HepG2 (cell line): ENCODE results near the gene P4HTM. TPM values are rescaled to one million over a fixed set of nuclear protein-coding genes. Genes with fewer than 3 reads are reported as not detected.
A peak's percentile ranks its signal among the peaks of the same experiment; 100 is the strongest.

ENCODE experiments used
- ARID5B ChIP-seq: IDR thresholded peaks from 2 replicates; pipeline ENCODE4 v1.4.0; 2020; ENCODE audit warnings: mild to moderate bottlenecking, missing genetic modification reagents
- CHD4 ChIP-seq: fragments of 200-600 bp; sonication (generic); IDR thresholded peaks from 2 replicates; pipeline ENCODE4 v1.7.0; 2017; ENCODE audit warnings: mild to moderate bottlenecking, low read length, borderline replicate concordance
- GLI4 ChIP-seq: sonication (generic); formaldehyde crosslinking; IDR thresholded peaks from 2 replicates; pipeline ENCODE4 v1.5.1; 2020; ENCODE audit warnings: missing genetic modification reagents, mild to moderate bottlenecking, moderate library complexity, borderline replicate concordance
- KDM5B ChIP-seq: sonication (generic); formaldehyde crosslinking; IDR thresholded peaks from 2 replicates; pipeline ENCODE4 v1.4.0; 2020; ENCODE audit warnings: missing genetic modification reagents, mild to moderate bottlenecking, borderline replicate concordance
- NFE2L2 ChIP-seq: fragments of 150-350 bp; IDR thresholded peaks from 2 replicates; pipeline ENCODE4 v1.6.1; 2014; ENCODE audit warnings: low read length
- ONECUT2 ChIP-seq: sonication (generic); formaldehyde crosslinking; IDR thresholded peaks from 2 replicates; pipeline ENCODE4 v1.4.0; 2020; ENCODE audit warnings: missing genetic modification reagents
- SNAPC4 ChIP-seq: sonication (generic); formaldehyde crosslinking; IDR thresholded peaks from 2 replicates; pipeline ENCODE4 v1.4.0; 2020; ENCODE audit warnings: mild to moderate bottlenecking, missing genetic modification reagents
- ZNF343 ChIP-seq: sonication (generic); formaldehyde crosslinking; IDR thresholded peaks from 2 replicates; pipeline ENCODE4 v1.4.0; 2020; ENCODE audit warnings: mild to moderate bottlenecking, missing genetic modification reagents
- ZNF510 ChIP-seq: sonication (generic); formaldehyde crosslinking; IDR thresholded peaks from 2 replicates; pipeline ENCODE4 v1.4.0; 2020; ENCODE audit warnings: low read depth, mild to moderate bottlenecking, missing genetic modification reagents
- ZNF781 ChIP-seq: sonication (generic); formaldehyde crosslinking; IDR thresholded peaks from 2 replicates; pipeline ENCODE4 v1.5.1; 2020; ENCODE audit warnings: borderline replicate concordance, mild to moderate bottlenecking, missing genetic modification reagents; ENCODE audit errors: not compliant biosample characterization
- polyA plus RNA-seq, 8 experiments: library from polyadenylated mRNA; depleted of rRNA in 3 of 8; stranded (reverse) in 7 of 8; unstranded in 1 of 8; fragments of >200 nt; fragmentation: Illumina TruSeq in 4 of 8; extraction: Trizol in 4 of 8; gene quantifications; 2 replicates each; pipeline versions ENCODE4 v1.2.1 to v1.2.3, GENCODE V29; 2011 to 2016; ENCODE audit warnings: low read depth in 4 of 8, missing spikeins in 1 of 8, mixed read lengths in 1 of 8; ENCODE audit not compliant: insufficient read depth in 1 of 8
- total RNA-seq, 5 experiments: library from RNA; depleted of rRNA; stranded (reverse); fragments of >200 nt; fragmentation: Illumina TruSeq; extraction: Trizol; gene quantifications; 2 replicates each; pipeline ENCODE4 v1.2.3, GENCODE V29; 2016; ENCODE audit warnings: low read depth in 1 of 5
- TF ChIP-seq, protein P1 (sequence below): sonication (generic); formaldehyde crosslinking; IDR thresholded peaks from 2 replicates; pipeline ENCODE4 v1.4.0; 2020; ENCODE audit warnings: missing genetic modification reagents, borderline replicate concordance
- TF ChIP-seq, protein P2 (sequence below): IDR thresholded peaks from 2 replicates; pipeline ENCODE4 v1.6.1; 2016; ENCODE audit warnings: control low read depth

Gene P4HTM
- total and polyA plus RNA-seq, 2 of the 13 experiments (the other 11 are each of a cell fraction or from before 2014, with no cell fraction given), result 0.01 TPM; not detected in 1

- TF ChIP-seq, protein P1, sequence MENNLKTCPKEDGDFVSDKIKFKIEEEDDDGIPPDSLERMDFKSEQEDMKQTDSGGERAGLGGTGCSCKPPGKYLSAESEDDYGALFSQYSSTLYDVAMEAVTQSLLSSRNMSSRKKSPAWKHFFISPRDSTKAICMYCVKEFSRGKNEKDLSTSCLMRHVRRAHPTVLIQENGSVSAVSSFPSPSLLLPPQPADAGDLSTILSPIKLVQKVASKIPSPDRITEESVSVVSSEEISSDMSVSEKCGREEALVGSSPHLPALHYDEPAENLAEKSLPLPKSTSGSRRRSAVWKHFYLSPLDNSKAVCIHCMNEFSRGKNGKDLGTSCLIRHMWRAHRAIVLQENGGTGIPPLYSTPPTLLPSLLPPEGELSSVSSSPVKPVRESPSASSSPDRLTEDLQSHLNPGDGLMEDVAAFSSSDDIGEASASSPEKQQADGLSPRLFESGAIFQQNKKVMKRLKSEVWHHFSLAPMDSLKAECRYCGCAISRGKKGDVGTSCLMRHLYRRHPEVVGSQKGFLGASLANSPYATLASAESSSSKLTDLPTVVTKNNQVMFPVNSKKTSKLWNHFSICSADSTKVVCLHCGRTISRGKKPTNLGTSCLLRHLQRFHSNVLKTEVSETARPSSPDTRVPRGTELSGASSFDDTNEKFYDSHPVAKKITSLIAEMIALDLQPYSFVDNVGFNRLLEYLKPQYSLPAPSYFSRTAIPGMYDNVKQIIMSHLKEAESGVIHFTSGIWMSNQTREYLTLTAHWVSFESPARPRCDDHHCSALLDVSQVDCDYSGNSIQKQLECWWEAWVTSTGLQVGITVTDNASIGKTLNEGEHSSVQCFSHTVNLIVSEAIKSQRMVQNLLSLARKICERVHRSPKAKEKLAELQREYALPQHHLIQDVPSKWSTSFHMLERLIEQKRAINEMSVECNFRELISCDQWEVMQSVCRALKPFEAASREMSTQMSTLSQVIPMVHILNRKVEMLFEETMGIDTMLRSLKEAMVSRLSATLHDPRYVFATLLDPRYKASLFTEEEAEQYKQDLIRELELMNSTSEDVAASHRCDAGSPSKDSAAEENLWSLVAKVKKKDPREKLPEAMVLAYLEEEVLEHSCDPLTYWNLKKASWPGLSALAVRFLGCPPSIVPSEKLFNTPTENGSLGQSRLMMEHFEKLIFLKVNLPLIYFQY, result no peak; the same call in 1 of the 2 replicates
- TF ChIP-seq ZNF510 (CRISPR knock-in tag) (no peak), SNAPC4 (CRISPR knock-in tag) (no peak), ARID5B (CRISPR knock-in tag) (peak; percentile 55), ONECUT2 (0 out of 2 replicates have a peak, but pooled peaks have one; percentile 33), ZNF781 (CRISPR knock-in tag) (no peak), KDM5B (peak; percentile 61; the same call in 1 of the 2 replicates), NFE2L2 (0 out of 2 replicates have a peak, but pooled peaks have one; percentile 7), CHD4 (no peak), ZNF343 (CRISPR knock-in tag) (0 out of 2 replicates have a peak, but pooled peaks have one; percentile 16), GLI4 (CRISPR knock-in tag) (no peak)
- TF ChIP-seq, protein P2, sequence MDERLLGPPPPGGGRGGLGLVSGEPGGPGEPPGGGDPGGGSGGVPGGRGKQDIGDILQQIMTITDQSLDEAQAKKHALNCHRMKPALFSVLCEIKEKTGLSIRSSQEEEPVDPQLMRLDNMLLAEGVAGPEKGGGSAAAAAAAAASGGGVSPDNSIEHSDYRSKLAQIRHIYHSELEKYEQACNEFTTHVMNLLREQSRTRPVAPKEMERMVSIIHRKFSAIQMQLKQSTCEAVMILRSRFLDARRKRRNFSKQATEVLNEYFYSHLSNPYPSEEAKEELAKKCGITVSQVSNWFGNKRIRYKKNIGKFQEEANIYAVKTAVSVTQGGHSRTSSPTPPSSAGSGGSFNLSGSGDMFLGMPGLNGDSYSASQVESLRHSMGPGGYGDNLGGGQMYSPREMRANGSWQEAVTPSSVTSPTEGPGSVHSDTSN (CRISPR knock-in tag), result no peak
Measured at GRCh38 chr3:49021813-49022687, 32.0 kb downstream of the P4HTM start, which contains the start of gene NDUFAF3 (continued).
